ENCODE measurements around the gene IL16. TPM values are rescaled to one million over a fixed set of nuclear protein-coding genes. Genes with fewer than 3 reads are reported as not detected.

Gene IL16
- total RNA-seq, 1 experiment from 2014 or later: not detected

DNA sequence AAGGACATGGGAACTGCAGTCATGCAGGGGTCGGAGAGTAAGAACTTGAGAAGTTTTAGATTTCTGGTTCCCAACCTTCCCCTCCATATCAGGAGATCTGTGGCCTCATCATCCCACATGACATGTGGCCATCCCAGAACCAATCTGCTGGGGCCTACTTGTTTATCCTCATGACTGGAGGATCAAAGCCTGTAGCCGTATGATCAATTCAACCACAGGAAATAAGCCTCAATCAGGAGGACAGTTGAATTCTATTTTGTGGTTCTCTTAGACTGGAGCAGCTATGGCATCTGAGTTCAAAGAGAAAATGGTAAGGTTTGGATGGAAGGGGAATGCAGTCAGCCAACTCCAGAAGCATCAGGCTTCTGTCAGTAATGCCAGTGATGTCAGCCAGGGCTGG is 57.2 kb downstream of the IL16 start:
- Mint-ChIP-seq H3K4me1 (ENCODE audit: low read depth, unreplicated experiment) (no peaks in the 10 kb centered on the region), H3K4me3 (ENCODE audit: low read depth, unreplicated experiment) (no peak overlapping the region), H3K27me3 (ENCODE audit: unreplicated experiment) (peaks cover 82% of the 10 kb centered on the region), H3K27ac (ENCODE audit: unreplicated experiment) (no peak overlapping the region), H3K36me3 (ENCODE audit: insufficient read depth, unreplicated experiment) (no peaks in the 10 kb centered on the region), H3K9me3 (ENCODE audit: low read depth, unreplicated experiment) (no peaks in the 10 kb centered on the region)
- CTCF ChIA-PET: interaction anchor here (0.6 kb wide), 1 partner anchor 121 kb away, joined by 3 read pairs; no protein-coding TSS in a partner anchor
- TF ChIP-seq, protein P1, sequence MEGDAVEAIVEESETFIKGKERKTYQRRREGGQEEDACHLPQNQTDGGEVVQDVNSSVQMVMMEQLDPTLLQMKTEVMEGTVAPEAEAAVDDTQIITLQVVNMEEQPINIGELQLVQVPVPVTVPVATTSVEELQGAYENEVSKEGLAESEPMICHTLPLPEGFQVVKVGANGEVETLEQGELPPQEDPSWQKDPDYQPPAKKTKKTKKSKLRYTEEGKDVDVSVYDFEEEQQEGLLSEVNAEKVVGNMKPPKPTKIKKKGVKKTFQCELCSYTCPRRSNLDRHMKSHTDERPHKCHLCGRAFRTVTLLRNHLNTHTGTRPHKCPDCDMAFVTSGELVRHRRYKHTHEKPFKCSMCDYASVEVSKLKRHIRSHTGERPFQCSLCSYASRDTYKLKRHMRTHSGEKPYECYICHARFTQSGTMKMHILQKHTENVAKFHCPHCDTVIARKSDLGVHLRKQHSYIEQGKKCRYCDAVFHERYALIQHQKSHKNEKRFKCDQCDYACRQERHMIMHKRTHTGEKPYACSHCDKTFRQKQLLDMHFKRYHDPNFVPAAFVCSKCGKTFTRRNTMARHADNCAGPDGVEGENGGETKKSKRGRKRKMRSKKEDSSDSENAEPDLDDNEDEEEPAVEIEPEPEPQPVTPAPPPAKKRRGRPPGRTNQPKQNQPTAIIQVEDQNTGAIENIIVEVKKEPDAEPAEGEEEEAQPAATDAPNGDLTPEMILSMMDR (IDR thresholded peaks at IDR 0.05; ENCODE audit: unreplicated experiment): no peak
- BruUV-seq (replicated peaks): no TSS peak
- intact Hi-C loops (cut with micrococcal nuclease; ENCODE audit: unreplicated experiment): no loop called here
- no peak for DNase-seq

DNA sequence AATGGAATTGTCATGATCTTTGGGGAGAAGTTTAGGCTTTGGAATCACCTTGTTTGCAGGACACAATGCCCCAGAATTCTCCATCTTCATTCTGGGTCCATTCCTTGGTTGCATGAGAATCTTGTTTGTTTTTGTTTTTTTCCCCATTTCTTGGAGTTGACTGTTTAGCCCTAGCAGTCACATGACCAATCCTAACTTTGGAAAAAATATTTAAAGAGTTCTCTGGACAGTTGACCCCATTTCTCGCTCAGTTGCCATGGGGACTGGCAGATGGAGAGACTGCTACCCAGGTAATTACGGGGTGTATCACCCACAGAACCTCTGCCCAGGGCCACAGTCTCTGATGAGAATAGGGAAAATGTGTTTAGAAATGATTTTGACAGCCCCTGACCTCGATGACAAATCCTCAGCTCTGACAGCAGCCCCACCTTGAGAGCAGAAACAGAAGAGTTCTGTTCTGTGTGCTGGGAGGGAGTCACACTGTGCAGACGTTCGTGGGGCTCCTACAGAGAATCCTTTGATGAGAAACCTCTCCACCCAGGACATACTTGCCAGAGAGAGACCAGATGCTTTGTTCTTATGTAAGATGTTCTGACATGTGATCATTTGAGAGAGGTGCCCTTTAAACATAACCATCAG is 57.7 kb downstream of the IL16 start:
- no peak overlapping the region for H3K4me3 Mint-ChIP-seq (ENCODE audit: low read depth, unreplicated experiment)
- no peak overlapping the region for H3K27ac Mint-ChIP-seq (ENCODE audit: unreplicated experiment)
- no peaks in the 10 kb centered on the region for H3K4me1 Mint-ChIP-seq (ENCODE audit: low read depth, unreplicated experiment)
- intact Hi-C loops (cut with micrococcal nuclease; ENCODE audit: unreplicated experiment): no loop called here
- no peak for DNase-seq
- no peaks in the 10 kb centered on the region for H3K9me3 Mint-ChIP-seq (ENCODE audit: low read depth, unreplicated experiment)
- TF ChIP-seq, protein P1 (IDR thresholded peaks at IDR 0.05; ENCODE audit: unreplicated experiment): no peak
- CTCF ChIA-PET: interaction anchor here (0.6 kb wide), 1 partner anchor 122 kb away, joined by 3 read pairs; no protein-coding TSS in a partner anchor
- no peaks in the 10 kb centered on the region for H3K36me3 Mint-ChIP-seq (ENCODE audit: insufficient read depth, unreplicated experiment)
- H3K27me3 Mint-ChIP-seq (ENCODE audit: unreplicated experiment): peaks cover 88% of the 10 kb centered on the region
- BruUV-seq (replicated peaks): no TSS peak

DNA sequence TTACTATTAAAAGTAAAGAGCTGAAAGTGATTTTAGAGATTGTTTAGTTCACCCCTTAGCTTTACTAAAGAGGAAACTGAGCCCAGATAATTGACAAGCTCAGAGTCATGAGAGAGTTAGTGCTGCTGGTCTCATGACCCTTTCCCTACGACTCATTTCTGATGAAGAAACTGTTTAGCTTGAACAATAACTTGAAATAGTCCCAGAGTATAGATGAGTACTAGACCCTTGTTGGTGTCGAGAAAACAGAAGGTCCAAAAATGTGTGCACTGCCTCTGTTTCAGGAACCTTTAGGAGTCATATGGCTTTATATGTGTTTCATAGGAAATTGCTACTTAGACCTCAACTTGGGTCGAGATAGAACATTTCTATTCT is 58.2 kb downstream of the IL16 start:
- DNase-seq: no peak

DNA sequence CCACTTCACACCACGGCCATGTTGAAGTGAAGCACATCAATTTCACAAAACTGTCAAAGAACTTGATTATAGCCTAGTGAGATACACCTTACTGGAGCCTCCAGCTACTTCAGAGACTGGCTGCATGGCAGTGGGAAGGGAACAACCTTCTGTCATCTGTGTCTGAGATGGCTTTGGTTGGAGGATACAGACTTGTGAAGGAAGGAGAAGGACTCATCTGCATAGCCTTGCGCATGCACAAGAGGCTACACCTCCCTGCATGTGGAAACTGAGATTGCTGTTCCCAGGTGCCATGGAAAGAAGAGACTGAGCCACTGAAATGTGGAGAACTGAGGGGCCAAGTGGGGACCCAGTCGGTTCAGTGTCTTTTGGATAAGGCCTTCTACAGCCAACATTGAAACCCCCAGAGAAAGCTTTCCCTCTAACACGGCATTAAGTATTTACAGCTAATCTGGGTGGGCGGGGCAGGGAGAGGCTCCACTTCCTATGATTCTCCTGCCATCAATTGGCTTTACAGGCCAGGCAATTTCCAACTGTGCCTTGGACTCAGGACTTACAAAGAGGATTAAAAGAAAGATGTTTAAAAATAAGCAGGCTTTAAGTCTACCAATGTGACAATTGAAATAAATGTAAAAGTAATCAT is 58.8 kb downstream of the IL16 start:
- intact Hi-C loops (cut with micrococcal nuclease; ENCODE audit: unreplicated experiment): loop anchor here (5.0 kb wide), 1 partner anchor 258 kb away; no protein-coding TSS in a partner anchor
- no peak for DNase-seq
- no peaks in the 10 kb centered on the region for H3K9me3 Mint-ChIP-seq (ENCODE audit: low read depth, unreplicated experiment)
- peaks cover 89% of the 10 kb centered on the region for H3K27me3 Mint-ChIP-seq (ENCODE audit: unreplicated experiment)
- no peaks in the 10 kb centered on the region for H3K4me1 Mint-ChIP-seq (ENCODE audit: low read depth, unreplicated experiment)
- no TSS peak for BruUV-seq (replicated peaks)
- CTCF ChIA-PET: no interaction called here
- TF ChIP-seq, protein P1 (IDR thresholded peaks at IDR 0.05; ENCODE audit: unreplicated experiment): no peak
- no peak overlapping the region for H3K27ac Mint-ChIP-seq (ENCODE audit: unreplicated experiment)
- H3K36me3 Mint-ChIP-seq (ENCODE audit: insufficient read depth, unreplicated experiment): no peaks in the 10 kb centered on the region
- no peak overlapping the region for H3K4me3 Mint-ChIP-seq (ENCODE audit: low read depth, unreplicated experiment)

More for the DNA sequence above, 58.2 kb downstream of the IL16 start:
- Mint-ChIP-seq H3K27me3 (ENCODE audit: unreplicated experiment) (peaks cover 89% of the 10 kb centered on the region), H3K9me3 (ENCODE audit: low read depth, unreplicated experiment) (no peaks in the 10 kb centered on the region), H3K36me3 (ENCODE audit: insufficient read depth, unreplicated experiment) (no peaks in the 10 kb centered on the region), H3K4me3 (ENCODE audit: low read depth, unreplicated experiment) (no peak overlapping the region), H3K4me1 (ENCODE audit: low read depth, unreplicated experiment) (no peaks in the 10 kb centered on the region), H3K27ac (ENCODE audit: unreplicated experiment) (no peak overlapping the region)
- no TSS peak for BruUV-seq (replicated peaks)
- CTCF ChIA-PET: no interaction called here
- TF ChIP-seq, protein P1 (IDR thresholded peaks at IDR 0.05; ENCODE audit: unreplicated experiment): no peak
- intact Hi-C loops (cut with micrococcal nuclease; ENCODE audit: unreplicated experiment): loop anchor here (5.0 kb wide), 1 partner anchor 258 kb away; no protein-coding TSS in a partner anchor
